GM21526 (cell line): Measurements from ENCODE around the gene ZCCHC14.

Experiments
- ATAC-seq: cut with Tn5 transposase; IDR thresholded peaks from one replicate; pipeline ENCODE4 v1.9.1; 2021; ENCODE audit warnings: moderate library complexity; ENCODE audit not compliant: unreplicated experiment, low FRiP score

ZCCHC14 gene

DNA sequence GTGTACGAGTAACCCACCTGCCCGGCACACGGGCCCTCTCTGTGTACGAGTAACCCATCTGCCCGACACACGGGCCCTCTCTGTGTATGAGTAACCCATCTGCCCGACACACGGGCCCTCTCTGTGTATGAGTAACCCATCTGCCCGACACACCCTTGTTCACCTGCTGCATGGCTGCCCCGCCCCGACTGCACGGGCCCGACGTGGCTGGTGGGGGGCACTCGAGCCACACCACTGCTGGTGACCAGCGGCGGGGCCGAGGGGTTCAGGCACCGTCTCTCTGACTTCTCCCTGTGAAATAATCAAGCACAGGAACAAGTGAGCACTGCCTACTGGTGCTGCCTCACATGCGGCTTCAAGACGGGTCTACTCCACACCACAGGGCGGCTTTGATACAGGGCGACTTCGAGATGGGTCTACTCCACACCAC lies 78.6 kb downstream of the ZCCHC14 start:
- no peak for ATAC-seq

DNA sequence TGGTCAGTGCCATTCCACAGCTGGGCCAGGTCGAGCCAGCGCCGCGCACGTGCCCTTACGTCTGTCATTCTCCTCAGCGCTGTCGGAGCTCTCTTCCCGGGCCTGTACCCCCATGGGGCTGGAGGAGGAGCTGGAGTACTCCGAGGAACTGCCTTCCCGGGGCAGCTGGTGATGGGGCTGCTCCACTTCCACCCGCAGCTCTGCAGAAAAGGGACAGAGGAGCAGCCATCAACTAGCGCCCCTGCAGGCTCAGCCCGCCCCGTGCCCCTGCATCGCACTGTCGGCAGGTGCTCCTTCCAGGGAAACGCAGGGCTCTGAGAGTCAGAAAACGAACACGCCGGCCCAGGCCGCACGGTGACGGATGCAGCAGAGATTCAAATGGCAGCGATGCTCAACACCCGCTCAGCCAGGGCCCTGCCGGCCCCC lies 79.8 kb downstream of the ZCCHC14 start:
- ATAC-seq = no peak

DNA sequence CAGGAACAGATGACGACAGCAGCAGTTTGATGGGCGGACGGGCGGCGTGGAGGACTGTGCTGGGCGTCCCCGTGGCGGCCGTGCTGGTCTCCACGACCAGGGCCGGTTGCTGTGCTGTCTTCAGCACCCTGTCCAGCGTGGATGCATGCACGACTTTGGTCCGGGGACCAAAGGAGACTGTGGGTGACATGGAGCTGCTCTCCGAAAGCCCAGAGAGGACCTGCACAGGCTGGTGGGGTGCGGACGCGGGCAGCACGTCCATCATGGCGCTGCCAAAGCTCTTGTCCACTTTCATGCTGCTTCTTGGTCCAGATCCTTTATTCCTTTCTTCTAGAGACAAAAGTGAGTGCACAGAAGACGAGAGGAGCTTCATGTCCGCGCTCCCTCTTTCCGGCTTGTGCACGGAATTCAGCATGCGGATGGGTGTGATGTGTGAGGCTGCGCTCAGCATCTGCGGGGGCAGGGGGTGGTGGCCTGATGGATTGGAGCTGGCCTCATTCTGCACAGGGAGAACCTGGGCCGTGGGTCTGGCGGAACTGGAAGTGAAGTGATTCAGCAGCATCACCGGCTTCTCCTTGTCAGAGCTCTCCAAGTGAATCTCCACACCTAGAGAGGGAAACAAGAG lies 80.3 kb downstream of the ZCCHC14 start:
- no peak for ATAC-seq

DNA sequence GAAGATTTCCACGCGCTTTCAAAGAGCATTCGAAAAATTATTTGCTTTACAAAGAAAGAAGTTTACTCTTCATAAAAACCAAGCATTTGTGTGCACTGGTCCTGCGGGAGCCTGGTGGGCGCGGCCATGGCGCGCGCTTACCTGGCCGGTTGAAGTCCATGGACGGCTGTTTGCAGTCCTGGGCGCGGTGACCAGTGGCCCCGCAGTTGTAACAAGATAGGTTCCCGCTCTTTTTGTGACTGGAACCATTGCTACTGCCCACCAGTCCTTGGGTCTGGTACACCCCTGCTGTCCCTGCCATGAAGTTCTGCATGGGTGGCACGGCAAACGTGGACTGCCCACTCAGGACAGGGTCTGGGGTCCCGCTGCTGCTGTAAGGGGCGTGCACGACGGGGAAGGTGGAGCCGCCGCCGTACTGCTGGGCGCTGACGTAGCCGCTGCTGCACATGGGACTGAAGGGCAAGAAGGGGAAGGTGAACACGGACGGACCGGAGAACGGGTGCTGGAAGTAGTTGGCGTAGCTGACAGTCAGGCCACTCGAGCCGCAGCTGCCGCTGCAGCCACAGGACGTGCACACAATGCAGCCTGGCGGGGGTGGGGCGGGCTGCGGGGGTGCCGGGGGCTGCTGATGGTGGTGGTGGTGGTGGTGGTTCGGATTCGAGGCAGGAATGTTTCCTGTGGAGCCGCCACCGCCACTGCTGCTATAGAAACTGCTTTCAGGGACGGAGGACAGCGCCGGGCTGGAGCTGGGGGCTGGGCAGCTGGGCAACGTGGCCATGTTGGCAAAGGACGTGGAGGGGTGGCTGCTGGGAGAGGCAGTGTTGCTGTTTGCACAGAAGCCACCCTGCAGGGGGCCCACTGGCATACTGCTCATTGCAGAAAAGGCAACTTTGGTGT lies 81.2 kb downstream of the ZCCHC14 start:
- ATAC-seq = no peak

DNA sequence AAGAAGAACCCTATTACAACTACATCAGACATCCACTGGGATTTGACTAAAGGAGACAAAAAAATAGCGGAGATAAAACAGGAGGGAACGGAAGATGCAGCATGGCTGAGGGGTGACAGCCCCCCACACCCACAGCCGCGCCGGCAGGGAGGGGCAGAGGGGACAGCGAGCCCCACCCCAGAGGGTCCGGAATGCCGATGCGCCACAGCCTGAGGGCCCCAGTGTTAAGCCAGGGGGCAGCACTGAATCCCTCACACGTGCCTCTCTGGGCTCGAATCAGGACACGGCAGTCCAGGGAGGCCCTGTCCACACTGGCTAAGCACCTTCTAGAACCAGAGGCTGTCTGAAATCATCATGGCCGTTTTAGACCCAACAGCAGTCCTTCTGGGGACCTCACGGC lies 81.9 kb downstream of the ZCCHC14 start:
- ATAC-seq = no peak

DNA sequence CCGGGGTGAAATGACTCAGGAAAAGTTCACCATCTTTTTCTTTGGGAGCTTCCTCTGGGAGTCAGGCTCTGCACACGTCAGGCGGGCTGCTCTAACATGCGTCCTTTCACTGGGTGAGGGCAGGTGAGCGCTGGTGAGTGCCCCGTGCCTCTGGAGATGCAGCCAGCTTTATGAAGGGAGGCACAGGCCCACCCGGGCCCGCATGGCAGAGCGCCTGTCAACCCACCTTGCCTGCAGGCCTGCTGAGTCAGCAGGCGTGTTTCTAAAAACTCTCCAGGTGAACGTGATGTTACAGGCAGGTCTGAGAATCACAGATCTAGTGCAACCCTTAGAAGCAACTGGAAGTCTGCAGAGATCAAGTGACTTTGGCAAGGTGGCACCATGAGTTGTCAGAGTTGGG lies 82.3 kb downstream of the ZCCHC14 start:
- ATAC-seq = no peak

DNA sequence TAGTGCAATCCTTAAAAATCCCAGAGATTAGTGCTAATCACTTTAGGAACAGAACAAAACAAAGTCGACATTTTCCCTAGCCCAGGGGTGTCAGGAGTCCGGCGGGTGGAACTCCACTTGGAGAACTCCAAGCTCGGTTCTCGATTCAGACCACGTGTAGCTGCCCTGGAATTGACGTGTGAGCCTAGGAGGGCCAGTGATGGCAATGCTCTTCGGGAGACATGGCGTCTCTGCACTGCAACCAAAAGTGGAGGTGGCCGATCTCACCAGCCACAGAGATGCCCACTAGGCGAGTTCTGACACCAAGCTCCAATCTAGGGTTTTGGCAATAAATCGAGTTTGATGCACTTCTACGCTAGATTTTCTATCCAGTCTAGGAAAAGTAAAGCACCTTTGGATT lies 83.0 kb downstream of the ZCCHC14 start:
- ATAC-seq = no peak

DNA sequence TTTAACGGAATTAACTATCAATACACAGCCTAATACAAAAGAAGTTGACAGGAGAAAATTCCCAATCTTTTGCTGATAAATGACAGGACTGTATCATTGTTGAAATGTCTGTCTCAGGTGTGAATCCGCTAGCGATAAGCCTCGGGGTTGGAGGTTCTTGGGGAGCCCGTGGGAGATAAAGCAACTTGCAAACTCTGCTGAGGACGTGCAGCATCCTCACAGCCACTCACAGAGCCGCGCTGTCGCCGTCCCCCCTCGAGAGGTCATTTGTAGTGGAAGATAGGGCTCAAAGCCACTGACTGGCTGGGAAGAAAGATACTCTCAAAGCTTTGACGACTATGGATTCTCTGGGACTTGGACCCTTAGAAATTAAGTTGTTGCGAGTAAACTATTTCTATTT lies 83.7 kb downstream of the ZCCHC14 start:
- no peak for ATAC-seq

DNA sequence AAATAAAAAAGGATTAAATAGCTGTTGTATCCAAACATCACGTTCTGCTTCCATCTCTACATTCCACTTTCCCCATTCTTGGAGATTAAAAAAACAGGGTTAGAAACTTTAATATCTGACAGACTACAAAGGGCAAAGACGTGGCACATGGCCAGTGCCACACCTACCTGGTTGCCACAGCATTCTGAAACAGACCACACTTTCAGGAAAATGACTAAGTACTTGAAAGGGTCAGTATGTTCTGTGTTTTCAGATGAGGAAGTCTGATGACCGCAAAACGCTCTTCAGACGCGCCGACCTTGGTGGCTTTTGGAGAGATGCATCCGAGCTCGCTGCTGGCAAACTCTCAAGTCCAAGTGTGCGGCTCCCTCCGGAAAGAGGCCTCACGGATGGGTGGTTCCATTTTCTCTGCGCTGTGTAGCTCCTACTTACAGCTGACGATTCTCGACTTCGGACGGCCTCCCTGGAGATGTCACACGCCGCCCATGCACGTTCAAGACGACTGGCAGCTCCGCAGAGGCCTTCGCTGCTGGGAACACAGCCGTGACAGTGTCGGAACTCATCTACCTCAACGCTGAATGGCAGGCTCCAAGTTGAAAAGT lies 85.2 kb downstream of the ZCCHC14 start:
- ATAC-seq = no peak

DNA sequence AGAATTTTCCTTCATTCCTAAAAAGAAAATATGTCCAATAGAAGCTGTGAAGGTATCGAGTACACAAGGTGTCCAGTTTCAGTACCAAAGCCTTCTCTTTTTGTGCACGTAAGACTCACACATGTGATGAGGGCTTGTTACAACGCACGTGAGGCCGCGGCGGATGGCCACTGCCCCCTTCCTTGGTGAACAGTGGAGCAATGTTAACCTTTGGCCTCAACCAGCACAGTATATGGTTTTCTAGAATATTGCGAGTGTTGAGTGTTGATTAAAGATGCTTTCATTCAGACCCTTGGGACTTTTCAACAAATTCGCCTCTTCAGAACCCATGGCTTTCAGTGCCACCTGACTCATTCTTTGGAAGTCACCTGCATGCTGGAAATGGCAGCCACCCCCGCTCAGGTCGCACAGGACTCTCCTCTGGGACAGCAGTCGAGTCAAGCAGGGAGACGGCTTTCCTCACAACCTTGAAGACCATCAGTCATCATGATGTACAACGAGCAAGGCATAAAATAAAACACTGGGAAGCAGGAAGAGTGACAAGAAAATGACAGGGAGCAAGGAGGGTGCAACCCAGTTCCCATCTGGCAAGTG lies 86.2 kb downstream of the ZCCHC14 start:
- no peak for ATAC-seq

DNA sequence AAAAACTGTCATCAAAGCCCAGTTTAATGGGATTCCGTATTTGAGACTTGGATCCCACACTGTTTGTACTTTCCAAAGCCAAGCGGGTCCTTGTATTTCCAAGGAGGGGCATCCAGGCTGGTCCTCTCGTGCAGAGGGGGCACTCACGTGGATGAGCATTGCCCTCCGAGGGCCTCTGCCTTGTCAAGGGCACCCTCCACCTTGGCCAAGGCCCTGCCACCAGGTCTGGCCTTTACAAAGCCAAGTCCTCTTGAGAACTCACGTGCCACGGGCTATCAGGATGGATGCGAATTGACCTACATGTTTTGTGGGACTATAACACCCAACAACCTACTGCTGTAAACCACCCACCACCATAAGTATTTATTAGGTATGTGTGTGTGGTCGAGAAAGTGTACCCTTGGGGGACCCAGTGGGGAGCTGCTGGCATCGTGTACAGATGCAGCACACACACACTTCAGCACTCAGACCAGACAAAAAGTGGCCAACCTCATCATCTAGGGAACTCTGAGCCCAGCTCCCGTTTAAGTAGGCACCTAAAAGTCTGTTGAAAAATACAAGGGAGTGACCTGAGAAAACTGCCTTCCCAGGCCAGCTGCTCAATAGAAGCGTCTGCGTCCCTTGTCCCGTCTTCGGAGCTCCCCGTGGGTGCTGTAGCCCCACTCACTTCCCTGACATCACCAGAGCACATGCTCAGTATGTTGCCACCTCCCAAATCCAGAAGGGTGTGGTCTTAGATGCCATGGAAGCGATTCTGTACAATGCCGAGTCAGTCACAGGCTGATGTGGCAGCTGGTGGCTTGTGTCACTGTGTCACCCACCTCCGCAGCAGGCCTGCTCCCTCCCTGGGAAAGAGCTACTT lies 87.8 kb downstream of the ZCCHC14 start:
- ATAC-seq = no peak

DNA sequence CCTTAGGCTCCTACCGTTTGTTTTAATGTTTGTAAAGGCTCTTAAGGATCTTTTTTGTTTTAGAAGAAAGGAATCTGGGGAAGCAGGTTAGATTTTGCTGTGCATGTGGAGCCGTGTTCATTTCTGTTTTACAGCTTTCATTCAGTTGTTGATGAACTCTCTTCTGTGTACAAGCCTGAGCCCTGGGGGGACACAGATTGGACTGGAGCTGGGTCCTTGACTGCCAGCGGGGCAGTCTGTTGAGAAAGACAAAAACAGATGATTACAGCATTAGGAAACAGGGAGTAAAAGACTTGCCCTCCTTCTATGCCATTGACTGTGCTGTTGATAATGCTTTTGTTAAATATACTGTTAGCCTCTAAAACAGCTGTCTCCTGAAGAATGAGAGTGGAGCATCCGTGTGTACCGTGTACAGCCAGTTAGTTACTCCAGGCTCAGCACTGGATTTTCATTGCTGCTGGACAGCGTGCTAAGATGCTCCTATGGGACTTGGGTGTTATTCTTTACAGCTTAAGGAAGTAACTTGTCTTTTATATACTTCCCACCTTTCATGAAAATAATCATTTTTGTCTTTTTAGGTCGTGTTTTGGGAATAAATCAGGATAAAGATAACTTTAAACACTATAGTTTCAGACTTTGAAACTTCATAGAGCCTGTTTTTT lies 97.5 kb downstream of the ZCCHC14 start:
- ATAC-seq = no peak

DNA sequence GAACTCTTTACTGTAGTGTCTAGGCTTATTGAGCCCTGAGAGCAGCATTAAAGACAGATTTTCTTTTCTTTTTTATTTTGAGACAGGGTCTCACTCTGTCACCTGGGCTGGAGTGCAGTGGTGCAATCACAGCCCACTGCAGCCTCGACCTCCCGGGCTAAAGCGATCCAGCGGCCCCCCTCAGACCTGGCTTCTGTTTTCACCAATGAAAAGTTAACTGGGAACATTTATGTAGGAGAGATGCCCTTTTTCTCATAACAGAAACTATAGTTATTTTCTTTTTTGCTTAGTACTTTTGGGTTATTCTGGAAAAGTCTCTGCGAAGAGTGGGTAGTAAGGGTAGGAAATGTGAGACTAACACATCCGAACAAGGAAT lies 99.2 kb downstream of the ZCCHC14 start:
- ATAC-seq = no peak

DNA sequence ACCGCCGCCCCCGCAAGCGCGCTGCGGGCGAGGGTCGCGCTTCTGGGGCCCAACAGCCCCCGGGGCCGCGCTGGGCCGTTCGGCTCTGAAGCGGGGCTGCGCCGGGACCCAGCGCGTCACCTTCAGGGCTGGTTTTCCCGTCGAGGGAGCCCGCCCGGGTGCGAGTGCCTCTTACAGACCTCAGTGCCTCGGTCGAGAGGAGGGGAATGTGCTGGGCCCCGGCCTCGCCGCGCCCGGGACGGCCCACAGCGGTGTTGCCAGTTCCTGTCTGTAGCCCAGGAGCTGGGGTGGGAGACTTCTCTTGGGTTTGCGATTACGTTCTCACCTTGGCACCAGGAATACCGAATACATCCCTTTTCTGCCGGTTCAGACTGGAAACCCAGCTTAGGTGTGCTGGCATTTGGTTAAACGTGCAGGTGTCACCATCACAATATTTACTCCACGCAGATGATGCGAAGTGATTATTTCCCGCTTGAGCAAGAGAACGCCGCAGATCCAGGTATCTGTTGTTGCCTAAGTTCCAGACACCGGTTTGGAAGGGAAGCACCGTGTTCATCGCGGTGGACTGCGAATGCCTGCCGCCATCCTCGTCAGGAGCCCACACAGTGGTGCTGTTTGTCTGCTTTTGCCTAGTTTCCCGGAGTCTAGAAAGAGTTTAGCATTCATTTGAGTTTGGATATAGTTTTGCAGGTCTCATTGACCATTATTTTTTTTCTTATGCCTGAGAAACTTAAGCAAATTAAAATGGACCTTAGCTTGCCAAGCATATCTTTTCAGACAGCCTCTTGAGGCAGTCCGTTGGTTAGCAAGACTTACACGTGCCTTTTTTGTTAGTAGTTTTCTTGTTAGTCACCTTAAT lies 99.8 kb downstream of the ZCCHC14 start:
- no peak for ATAC-seq

DNA sequence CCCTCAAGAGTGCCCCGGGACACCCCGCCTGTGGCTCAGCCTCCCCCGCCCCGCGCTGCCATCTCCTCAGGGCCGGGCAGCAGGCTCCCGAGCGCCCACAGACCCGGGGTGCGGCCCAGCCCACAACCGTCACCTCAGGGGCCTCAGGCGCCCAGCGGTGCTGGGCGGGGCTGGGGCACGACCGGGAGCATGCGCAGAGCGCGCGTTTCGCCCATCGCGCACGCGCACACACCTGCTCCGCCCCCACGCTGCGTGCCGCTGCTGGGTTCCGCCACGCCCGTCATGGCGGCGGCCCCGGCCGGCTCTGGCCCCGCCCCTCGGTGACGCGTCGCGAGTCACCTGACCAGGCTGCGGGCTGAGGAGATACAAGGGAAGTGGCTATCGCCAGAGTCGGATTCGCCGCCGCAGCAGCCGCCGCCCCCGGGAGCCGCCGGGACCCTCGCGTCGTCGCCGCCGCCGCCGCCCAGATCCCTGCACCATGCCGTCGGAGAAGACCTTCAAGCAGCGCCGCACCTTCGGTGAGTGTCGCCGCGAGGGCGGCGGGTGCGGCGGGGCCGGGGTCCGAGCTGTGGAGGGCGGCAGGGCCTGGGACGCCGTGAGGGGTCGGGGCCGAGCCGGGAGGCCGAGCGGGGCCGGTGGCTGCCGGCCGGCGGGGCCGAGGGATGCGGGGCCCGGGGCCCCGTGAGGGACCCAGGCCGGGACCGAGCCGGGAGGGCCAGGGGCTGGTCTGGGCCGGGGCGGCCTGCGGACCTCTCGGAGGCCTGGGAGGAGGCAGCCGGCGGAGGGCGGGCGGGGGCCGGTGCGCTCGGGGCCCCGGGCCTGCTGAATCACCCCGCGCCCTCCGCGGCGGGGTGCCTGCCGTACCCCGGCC lies 100.6 kb downstream of the ZCCHC14 start, which contains the start of gene MAP1LC3B:
TSS of gene MAP1LC3B (plus strand) at position 387 of the 871 bp plus-strand sequence. CDS start at position 479, 92 bp downstream.
- ATAC-seq = peak; percentile 59

DNA sequence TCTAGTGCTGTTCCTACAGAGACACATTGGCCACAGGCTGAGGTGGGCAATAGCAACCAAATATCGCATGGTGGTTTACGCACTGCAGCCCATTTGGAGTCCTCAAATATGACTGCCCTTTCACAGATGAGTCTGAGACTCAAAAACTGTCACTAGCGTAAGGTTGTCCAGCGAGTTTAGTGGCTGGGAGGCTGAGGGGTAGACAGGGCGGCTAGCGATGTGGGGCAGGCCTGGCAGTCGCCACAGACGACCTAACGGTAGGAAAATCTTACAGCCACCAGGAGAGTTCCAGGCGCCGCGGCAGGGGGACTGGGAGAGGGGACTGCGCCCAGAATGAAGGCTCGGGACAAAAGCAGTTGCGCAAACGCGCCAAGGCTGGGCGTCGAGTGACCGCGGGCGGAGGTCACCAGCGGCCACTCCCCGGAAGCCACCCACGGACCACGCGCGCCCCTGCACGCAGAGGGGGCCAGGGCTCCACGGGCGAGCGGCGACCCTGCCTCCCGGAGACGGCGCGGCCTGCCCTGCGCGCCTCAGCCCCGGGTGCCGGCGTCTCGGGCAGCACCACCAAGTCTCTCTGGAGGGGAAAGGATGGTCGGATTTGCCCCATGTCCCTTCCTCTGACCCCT lies 101.4 kb downstream of the ZCCHC14 start:
- no peak for ATAC-seq

DNA sequence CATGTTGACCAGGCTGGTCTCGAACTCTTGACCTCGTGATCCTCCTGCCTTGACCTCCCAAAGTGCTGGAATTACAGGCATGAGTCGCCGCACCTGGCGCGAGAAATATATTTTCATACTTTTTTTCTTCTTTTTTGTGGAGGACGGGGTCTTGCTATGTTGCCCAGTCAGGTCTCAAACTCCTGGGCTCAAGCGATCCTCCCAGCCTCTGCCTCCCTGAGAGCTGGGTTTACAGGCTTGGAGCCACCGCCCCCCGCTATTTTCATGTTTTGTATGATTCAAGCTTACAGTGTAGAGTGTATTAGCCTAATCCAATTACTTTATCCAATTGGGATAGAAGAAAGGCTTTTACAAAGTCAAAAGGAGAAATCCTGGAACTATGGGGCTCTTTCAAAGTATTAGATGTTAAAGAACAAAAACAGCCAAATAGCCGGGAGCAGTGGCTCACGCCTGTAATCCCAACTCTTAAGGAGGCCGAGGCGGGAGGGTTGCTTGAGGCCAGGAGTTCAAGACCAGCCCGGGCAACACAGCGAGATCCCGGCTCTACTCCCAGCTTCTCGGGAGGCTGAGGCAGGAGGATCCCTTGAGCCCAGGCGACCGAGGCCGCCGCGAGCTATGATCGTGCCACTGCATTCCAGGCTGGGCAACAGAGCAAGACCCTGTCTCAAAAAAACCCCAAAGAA lies 102.0 kb downstream of the ZCCHC14 start:
- no peak for ATAC-seq
